Smooth muscle cell (in vitro differentiated cells): ENCODE measurements around the gene PLEKHA6. TPM values are rescaled to one million over a fixed set of nuclear protein-coding genes. Genes with fewer than 3 reads are reported as not detected.

Experiments
- DNase-seq: peaks from one replicate; lab custom pipeline; 2025; ENCODE audit not compliant: unreplicated experiment; lab: John Stamatoyannopoulos, UW
- H2AFZ ChIP-seq: fragments of 200-600 bp; sonication (generic); 2 replicates; pipeline ENCODE4 v1.6.0; 2016; ENCODE audit warnings: antibody characterized with exemption, low read depth, mild to moderate bottlenecking
- H3F3A ChIP-seq: fragments of 200-600 bp; sonication (generic); 2 replicates; pipeline ENCODE4 v1.6.0; 2017; ENCODE audit warnings: antibody characterized with exemption, low read depth
- H3K27ac ChIP-seq: fragments of 200-600 bp; sonication (generic); 2 replicates; pipeline ENCODE4 v1.5.1; 2016; ENCODE audit warnings: low read depth, mild to moderate bottlenecking
- H3K27me3 ChIP-seq: fragments of 200-600 bp; sonication (generic); 2 replicates; pipeline ENCODE4 v1.6.1; 2016; ENCODE audit warnings: low read depth, mild to moderate bottlenecking
- H3K36me3 ChIP-seq: fragments of 200-600 bp; sonication (generic); 2 replicates; pipeline ENCODE4 v1.5.1; 2016; ENCODE audit warnings: low read depth
- H3K4me1 ChIP-seq: fragments of 200-600 bp; sonication (generic); 2 replicates; pipeline ENCODE4 v1.5.1; 2016; ENCODE audit warnings: low read depth
- H3K4me2 ChIP-seq: fragments of 200-600 bp; sonication (generic); 2 replicates; pipeline ENCODE4 v1.6.0; 2016; ENCODE audit warnings: mild to moderate bottlenecking
- H3K4me3 ChIP-seq: fragments of 200-600 bp; sonication (generic); 2 replicates; pipeline ENCODE4 v1.5.1; 2016; ENCODE audit warnings: mild to moderate bottlenecking
- H3K79me2 ChIP-seq: fragments of 200-600 bp; sonication (generic); 2 replicates; pipeline ENCODE4 v1.6.0; 2016; ENCODE audit warnings: low read depth, mild to moderate bottlenecking
- H3K9ac ChIP-seq: fragments of 200-600 bp; sonication (generic); 2 replicates; pipeline ENCODE4 v1.6.0; 2016; ENCODE audit warnings: low read depth
- H3K9me3 ChIP-seq: fragments of 200-600 bp; sonication (generic); replicated peaks from 2 replicates; pipeline ENCODE4 v1.5.1; 2016; ENCODE audit warnings: low read depth
- H4K20me1 ChIP-seq: fragments of 200-600 bp; sonication (generic); 2 replicates; pipeline ENCODE4 v1.6.0; 2016; ENCODE audit warnings: low read depth
- CTCF ChIP-seq: fragments of 200-600 bp; sonication (generic); IDR thresholded peaks from 2 replicates; pipeline ENCODE4 v1.5.1; 2017; ENCODE audit warnings: borderline replicate concordance, mild to moderate bottlenecking, antibody characterized with exemption; ENCODE audit not compliant: insufficient read depth, poor library complexity, severe bottlenecking
- WGBS: methylation state at CpG from one replicate; pipeline ENCODE4 v1.1.7; 2016; ENCODE audit warnings: low lambda C conversion rate; 5-methylcytosine and 5-hydroxymethylcytosine counted together
- polyA plus RNA-seq: library from polyadenylated mRNA; unstranded; fragments of >200 nt; fragmentation: Nextera tagmentation; extraction: Ambion mirVana; gene quantifications from 2 replicates; pipeline ENCODE4 v1.2.1, GENCODE V29; 2016
- total RNA-seq: library from RNA; depleted of rRNA; stranded (reverse); fragments of >200 nt; gene quantifications from 2 replicates; pipeline ENCODE4 v1.2.3, GENCODE V29; 2014

The PLEKHA6 gene
- total and polyA plus RNA-seq, 2 experiments from 2014 or later = 0.45 to 0.85 TPM

DNA sequence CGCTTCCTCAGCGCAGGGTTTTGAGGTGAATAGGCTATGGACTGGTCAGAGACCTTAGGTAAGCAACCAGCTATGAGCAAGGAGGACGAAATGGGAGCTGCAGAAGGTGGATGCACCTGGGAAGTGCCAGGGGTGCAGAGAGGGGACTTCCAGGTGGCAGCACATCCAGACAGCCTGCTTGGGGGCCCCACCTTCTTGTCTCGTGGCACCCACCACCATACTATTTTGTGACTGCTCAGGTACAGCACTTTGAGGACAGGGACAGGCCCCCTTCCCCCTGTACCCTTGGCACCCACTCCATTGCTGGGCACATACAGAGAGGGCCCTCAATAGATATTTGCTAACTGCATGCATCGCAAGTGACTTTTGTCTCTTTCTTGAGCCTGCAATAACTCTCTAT lies 162.7 kb downstream of the PLEKHA6 start:
- no peak for DNase-seq
- no peak overlapping the region for H3K9ac ChIP-seq
- no peak overlapping the region for H3K27ac ChIP-seq
- WGBS = 86% methylated on average over 5 of the region's 5 CpGs
- no peak overlapping the region for H3K4me2 ChIP-seq
- peaks cover 46% of the 10 kb centered on the region for H3K27me3 ChIP-seq
- H3K36me3 ChIP-seq = no peaks in the 10 kb centered on the region
- no peaks in the 10 kb centered on the region for H3K4me1 ChIP-seq
- no peak for TF ChIP-seq CTCF
- no peaks in the 10 kb centered on the region for H3K79me2 ChIP-seq
- H4K20me1 ChIP-seq = no peaks in the 10 kb centered on the region
- no peak overlapping the region for H2AFZ ChIP-seq
- H3F3A ChIP-seq = no peaks in the 10 kb centered on the region
- no peaks in the 10 kb centered on the region for H3K9me3 ChIP-seq
- H3K4me3 ChIP-seq = no peak overlapping the region

DNA sequence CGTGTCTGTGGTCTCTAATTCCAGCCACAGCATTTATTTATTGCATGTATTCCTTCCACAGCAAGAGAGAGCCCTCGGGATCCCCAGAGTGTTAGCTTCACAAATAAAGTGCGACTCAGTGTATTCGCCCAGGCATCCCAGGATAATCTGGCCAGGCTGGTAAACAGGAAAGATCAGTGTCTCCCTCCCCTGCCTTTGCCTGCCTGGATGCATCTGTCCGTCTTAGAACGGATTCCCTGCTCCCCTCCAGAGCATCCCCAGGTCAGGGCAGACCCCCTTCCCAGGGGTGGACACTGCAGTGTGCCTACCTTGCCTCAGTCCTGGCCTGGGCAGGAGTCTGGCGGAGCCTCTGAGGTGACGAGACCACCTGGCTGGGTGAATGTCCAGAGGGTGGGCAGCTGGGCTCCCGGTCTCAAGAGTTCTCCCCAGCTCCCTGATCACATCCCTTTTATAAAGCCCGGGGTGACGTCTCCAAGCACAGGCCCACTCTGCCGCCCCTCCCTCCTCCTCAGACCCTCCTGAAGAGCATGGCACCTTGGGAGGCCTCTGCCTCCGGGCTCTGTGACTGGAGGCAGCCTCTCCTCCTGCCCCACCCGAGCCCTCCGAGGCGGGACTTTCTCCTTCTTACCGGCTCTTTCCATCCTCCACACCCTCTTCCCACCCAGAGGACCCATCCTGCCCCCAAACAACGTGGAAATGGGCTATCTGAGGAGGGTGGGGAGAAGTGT lies 163.5 kb downstream of the PLEKHA6 start, which contains the start of gene KISS1:
KISS1 (minus strand) TSS at position 424 of the 728 bp plus-strand sequence. CDS start 3,615 bp downstream, outside the sequence.
- DNase-seq = no peak
- Histone ChIP-seq H3K9ac (no peak within 1 kb of the TSS), H3K9me3 (no peaks in the 10 kb centered on the region), H3K79me2 (no peaks in the 10 kb centered on the region), H3K4me1 (no peaks in the 10 kb centered on the region), H3F3A (no peaks in the 10 kb centered on the region), H2AFZ (no peak within 1 kb of the TSS), H3K36me3 (no peaks in the 10 kb centered on the region), H3K4me3 (no peak within 1 kb of the TSS), H4K20me1 (no peaks in the 10 kb centered on the region), H3K27me3 (peaks cover 54% of the 10 kb centered on the region), H3K27ac (no peak within 1 kb of the TSS), H3K4me2 (no peak within 1 kb of the TSS)
- 67% methylated on average over 18 of the region's 18 CpGs for WGBS
- TF ChIP-seq CTCF = no peak

GRCh38 chr1:204194771-204195170 lies 165.0 kb downstream of the PLEKHA6 start:
- no peak for TF ChIP-seq CTCF
- H3K9ac ChIP-seq = no peak overlapping the region
- no peak for DNase-seq
- peaks cover 3% of the 10 kb centered on the region for H3K4me1 ChIP-seq
- no peaks in the 10 kb centered on the region for H4K20me1 ChIP-seq
- H3K4me3 ChIP-seq = no peak overlapping the region
- no peaks in the 10 kb centered on the region for H3K9me3 ChIP-seq
- H3K27me3 ChIP-seq = peaks cover 64% of the 10 kb centered on the region
- H3K79me2 ChIP-seq = no peaks in the 10 kb centered on the region
- H3F3A ChIP-seq = no peaks in the 10 kb centered on the region
- WGBS = 76% methylated on average over 4 of the region's 7 CpGs
- no peak overlapping the region for H2AFZ ChIP-seq
- H3K27ac ChIP-seq = no peak overlapping the region
- H3K36me3 ChIP-seq = no peaks in the 10 kb centered on the region
- H3K4me2 ChIP-seq = no peak overlapping the region

- Histone ChIP-seq H3K9ac (no peak overlapping the region), H3K27ac (no peak overlapping the region), H3K9me3 (no peaks in the 10 kb centered on the region), H4K20me1 (no peaks in the 10 kb centered on the region), H3K4me2 (no peak overlapping the region), H3K36me3 (no peaks in the 10 kb centered on the region), H2AFZ (no peak overlapping the region), H3K4me3 (no peak overlapping the region), H3K4me1 (peaks cover 3% of the 10 kb centered on the region), H3K27me3 (peaks cover 71% of the 10 kb centered on the region), H3K79me2 (no peaks in the 10 kb centered on the region), H3F3A (no peaks in the 10 kb centered on the region)
- TF ChIP-seq CTCF = no peak
- no peak for DNase-seq
- 90% methylated on average over 2 of the region's 2 CpGs for WGBS
These were observed 165.6 kb downstream of the PLEKHA6 start for GRCh38 chr1:204194080-204194479.
